Panc1 (cell line): ENCODE results near the gene TMEM163. TPM values are rescaled to one million over a fixed set of nuclear protein-coding genes. Genes with fewer than 3 reads are reported as not detected.

Source experiments
- ATAC-seq: fragments of 200-7000 bp; cut with Tn5 transposase; 2 replicates; pipeline ENCODE4 v1.9.1; 2020; ENCODE audit warnings: mild to moderate bottlenecking, moderate library complexity
- BruUV-seq: library from RNA; stranded (reverse); fragments of 400-500 nt; replicated peaks from 2 replicates; lab custom pipeline; 2021; lab: Mats Ljungman, UMichigan
- CTCF ChIA-PET: fragments of 300-600 bp; sonication (Branson Sonifier 250); formaldehyde crosslinking; loops from one replicate; lab custom pipeline; 2022; ENCODE audit warnings: antibody characterized with exemption; lab: Charles Lee
- POLR2A ChIA-PET: fragments of 300-600 bp; sonication (Branson Sonifier 250); formaldehyde crosslinking; loops from one replicate; lab custom pipeline; 2022; ENCODE audit warnings: antibody characterized with exemption; lab: Charles Lee
- DNase-seq: peaks from one replicate; pipeline ENCODE4 v3.0.0-alpha.2; 2010; ENCODE audit warnings: low read depth, low spot score
- H3K27ac ChIP-seq: 2 replicates; pipeline ENCODE4 v1.5.1; 2011; ENCODE audit warnings: mild to moderate bottlenecking, low read length, inconsistent platforms
- H3K27me3 ChIP-seq: fragments of 200-500 bp; sonication (Bioruptor generic); 2 replicates; pipeline ENCODE4 v1.6.0; 2014; ENCODE audit warnings: low read length, inconsistent platforms; ENCODE audit not compliant: control insufficient read depth, insufficient read depth
- H3K36me3 ChIP-seq: fragments of 200-500 bp; sonication (Bioruptor generic); 2 replicates; pipeline ENCODE4 v1.5.1; 2014; ENCODE audit warnings: inconsistent platforms, mild to moderate bottlenecking, low read length, moderate library complexity; ENCODE audit not compliant: control insufficient read depth, insufficient read depth
- H3K4me1 ChIP-seq: 2 replicates; pipeline ENCODE4 v1.5.1; 2011; ENCODE audit warnings: inconsistent platforms, mild to moderate bottlenecking, low read length, moderate library complexity; ENCODE audit not compliant: control insufficient read depth, insufficient read depth
- H3K4me3 ChIP-seq, 2 experiments: 2 replicates each; pipeline ENCODE4 v1.5.1; 2011 to 2012; ENCODE audit warnings: low read depth in 2 of 2, low read length in 2 of 2, mild to moderate bottlenecking in 2 of 2, inconsistent platforms in 1 of 2, moderate library complexity in 1 of 2
- H3K9me3 ChIP-seq: fragments of 200-500 bp; sonication (Bioruptor generic); 2 replicates; pipeline ENCODE4 v1.5.1; 2014; ENCODE audit warnings: low read depth, mild to moderate bottlenecking, inconsistent platforms, low read length, moderate library complexity; ENCODE audit not compliant: control insufficient read depth, insufficient read depth
- POLR2AphosphoS5 ChIP-seq: IDR thresholded peaks from 2 replicates; pipeline ENCODE4 v1.6.1; 2012; ENCODE audit warnings: mild to moderate bottlenecking, low read depth, low read length, moderate library complexity
- SIN3A ChIP-seq: IDR thresholded peaks from 2 replicates; pipeline ENCODE4 v1.6.1; 2012; ENCODE audit warnings: low read depth, mild to moderate bottlenecking, low read length, moderate library complexity, borderline replicate concordance; ENCODE audit not compliant: insufficient read depth
- TCF7L2 ChIP-seq: IDR thresholded peaks from 2 replicates; pipeline ENCODE4 v1.6.1; 2011; ENCODE audit warnings: mild to moderate bottlenecking, low read depth, low read length, inconsistent platforms
- in situ Hi-C: cut with HindIII; loops from 2 replicates; pipeline ENCODE4 v1.10.0; 2016; ENCODE audit warnings: low sequenced_read_pairs, low pct_unique_long_range_greater_than_20kb
- intact Hi-C: fragments of 100-400 bp; cut with micrococcal nuclease; formaldehyde crosslinking; loops from one replicate; pipeline ENCODE4 v1.10.0; 2022; ENCODE audit not compliant: unreplicated experiment
- total RNA-seq: library from RNA; stranded (reverse); gene quantifications from one replicate; pipeline ENCODE4 v1.2.1, GENCODE V29; 2021; ENCODE audit not compliant: unreplicated experiment
- TF ChIP-seq, protein P1 (sequence below): fragments of 450-650 bp; IDR thresholded peaks from 2 replicates; pipeline ENCODE4 v1.5.1; 2017; ENCODE audit warnings: mild to moderate bottlenecking
- TF ChIP-seq, protein P2 (sequence below), 2 experiments: IDR thresholded peaks; 2 replicates each; pipeline ENCODE4 v1.6.1; 2011 to 2012; ENCODE audit warnings: low read depth in 2 of 2, control low read depth in 1 of 2, low read length in 1 of 2, mild to moderate bottlenecking in 1 of 2, moderate library complexity in 1 of 2; ENCODE audit not compliant: insufficient read depth in 1 of 2

TMEM163 gene
- total RNA-seq, 1 experiment from 2014 or later = not detected

GRCh38 chr2:134594399-134594798, 124.4 kb downstream of the TMEM163 start:
- TF ChIP-seq, protein P1, sequence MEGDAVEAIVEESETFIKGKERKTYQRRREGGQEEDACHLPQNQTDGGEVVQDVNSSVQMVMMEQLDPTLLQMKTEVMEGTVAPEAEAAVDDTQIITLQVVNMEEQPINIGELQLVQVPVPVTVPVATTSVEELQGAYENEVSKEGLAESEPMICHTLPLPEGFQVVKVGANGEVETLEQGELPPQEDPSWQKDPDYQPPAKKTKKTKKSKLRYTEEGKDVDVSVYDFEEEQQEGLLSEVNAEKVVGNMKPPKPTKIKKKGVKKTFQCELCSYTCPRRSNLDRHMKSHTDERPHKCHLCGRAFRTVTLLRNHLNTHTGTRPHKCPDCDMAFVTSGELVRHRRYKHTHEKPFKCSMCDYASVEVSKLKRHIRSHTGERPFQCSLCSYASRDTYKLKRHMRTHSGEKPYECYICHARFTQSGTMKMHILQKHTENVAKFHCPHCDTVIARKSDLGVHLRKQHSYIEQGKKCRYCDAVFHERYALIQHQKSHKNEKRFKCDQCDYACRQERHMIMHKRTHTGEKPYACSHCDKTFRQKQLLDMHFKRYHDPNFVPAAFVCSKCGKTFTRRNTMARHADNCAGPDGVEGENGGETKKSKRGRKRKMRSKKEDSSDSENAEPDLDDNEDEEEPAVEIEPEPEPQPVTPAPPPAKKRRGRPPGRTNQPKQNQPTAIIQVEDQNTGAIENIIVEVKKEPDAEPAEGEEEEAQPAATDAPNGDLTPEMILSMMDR = no peak
- TF ChIP-seq SIN3A (no peak), POLR2AphosphoS5 (no peak), TCF7L2 (no peak)
- TF ChIP-seq, protein P2, sequence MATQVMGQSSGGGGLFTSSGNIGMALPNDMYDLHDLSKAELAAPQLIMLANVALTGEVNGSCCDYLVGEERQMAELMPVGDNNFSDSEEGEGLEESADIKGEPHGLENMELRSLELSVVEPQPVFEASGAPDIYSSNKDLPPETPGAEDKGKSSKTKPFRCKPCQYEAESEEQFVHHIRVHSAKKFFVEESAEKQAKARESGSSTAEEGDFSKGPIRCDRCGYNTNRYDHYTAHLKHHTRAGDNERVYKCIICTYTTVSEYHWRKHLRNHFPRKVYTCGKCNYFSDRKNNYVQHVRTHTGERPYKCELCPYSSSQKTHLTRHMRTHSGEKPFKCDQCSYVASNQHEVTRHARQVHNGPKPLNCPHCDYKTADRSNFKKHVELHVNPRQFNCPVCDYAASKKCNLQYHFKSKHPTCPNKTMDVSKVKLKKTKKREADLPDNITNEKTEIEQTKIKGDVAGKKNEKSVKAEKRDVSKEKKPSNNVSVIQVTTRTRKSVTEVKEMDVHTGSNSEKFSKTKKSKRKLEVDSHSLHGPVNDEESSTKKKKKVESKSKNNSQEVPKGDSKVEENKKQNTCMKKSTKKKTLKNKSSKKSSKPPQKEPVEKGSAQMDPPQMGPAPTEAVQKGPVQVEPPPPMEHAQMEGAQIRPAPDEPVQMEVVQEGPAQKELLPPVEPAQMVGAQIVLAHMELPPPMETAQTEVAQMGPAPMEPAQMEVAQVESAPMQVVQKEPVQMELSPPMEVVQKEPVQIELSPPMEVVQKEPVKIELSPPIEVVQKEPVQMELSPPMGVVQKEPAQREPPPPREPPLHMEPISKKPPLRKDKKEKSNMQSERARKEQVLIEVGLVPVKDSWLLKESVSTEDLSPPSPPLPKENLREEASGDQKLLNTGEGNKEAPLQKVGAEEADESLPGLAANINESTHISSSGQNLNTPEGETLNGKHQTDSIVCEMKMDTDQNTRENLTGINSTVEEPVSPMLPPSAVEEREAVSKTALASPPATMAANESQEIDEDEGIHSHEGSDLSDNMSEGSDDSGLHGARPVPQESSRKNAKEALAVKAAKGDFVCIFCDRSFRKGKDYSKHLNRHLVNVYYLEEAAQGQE (IDR thresholded peaks at IDR 0.05; ENCODE audit: insufficient read depth in 1 of 2, low read depth in 2 of 2, low read length in 1 of 2) = no peak
- DNase-seq = no peak
- POLR2A ChIA-PET = no interaction called here
- CTCF ChIA-PET = no interaction called here
- 0 out of 2 replicates have a peak, but pooled peaks cover 5% of the 10 kb centered on the region for H3K9me3 ChIP-seq
- no peak overlapping the region for H3K27ac ChIP-seq
- H3K4me3 ChIP-seq = no peak overlapping the region
- ATAC-seq = no peak
- no peaks in the 10 kb centered on the region for H3K27me3 ChIP-seq
- no TSS peak for BruUV-seq
- in situ Hi-C loops (no loop called here), intact Hi-C loops (no loop called here)
- H3K4me1 ChIP-seq = no peaks in the 10 kb centered on the region
- no peaks in the 10 kb centered on the region for H3K36me3 ChIP-seq

GRCh38 chr2:134593519-134593918, 125.3 kb downstream of the TMEM163 start:
- Histone ChIP-seq H3K4me1 (no peaks in the 10 kb centered on the region), H3K4me3 (no peak overlapping the region), H3K27me3 (no peaks in the 10 kb centered on the region), H3K36me3 (no peaks in the 10 kb centered on the region), H3K9me3 (0 out of 2 replicates have a peak, but pooled peaks cover 5% of the 10 kb centered on the region), H3K27ac (no peak overlapping the region)
- in situ Hi-C loops = no loop called here
- BruUV-seq = no TSS peak
- TF ChIP-seq SIN3A = no peak
- TF ChIP-seq TCF7L2 = no peak
- TF ChIP-seq, protein P2 (IDR thresholded peaks at IDR 0.05; ENCODE audit: insufficient read depth in 1 of 2, low read depth in 2 of 2, low read length in 1 of 2) = no peak
- TF ChIP-seq, protein P1 = no peak
- no peak for TF ChIP-seq POLR2AphosphoS5
- ChIA-PET POLR2A (no interaction called here), CTCF (no interaction called here)
- intact Hi-C loops = no loop called here
- ATAC-seq = no peak
- no peak for DNase-seq
